Measurements from ENCODE around the gene TAC4. TPM values are rescaled to one million over a fixed set of nuclear protein-coding genes. Genes with fewer than 3 reads are reported as not detected.

TAC4 gene
- total and polyA plus RNA-seq, 9 donors, result 0.75 to 1.8 (median 1.1) TPM

- H3K27ac ChIP-seq (ENCODE audit: low read length), result no peak overlapping the region
- H3K9me3 ChIP-seq (replicated peaks; ENCODE audit: control insufficient read depth, low read depth, low read length), result no peaks in the 10 kb centered on the region
- no peak for DNase-seq
- peaks cover 15% of the 10 kb centered on the region for H3K4me1 ChIP-seq (ENCODE audit: control insufficient read depth, insufficient read depth, low read length)
- no peaks in the 10 kb centered on the region for H3K36me3 ChIP-seq (ENCODE audit: control insufficient read depth, insufficient read depth, low read length)
- WGBS (ENCODE audit: insufficient coverage), result 60% methylated on average over 16 of the region's 20 CpGs
- peaks cover 20% of the 10 kb centered on the region for H3K27me3 ChIP-seq (ENCODE audit: control insufficient read depth, insufficient read depth, low read length)
- no peak overlapping the region for H3K4me3 ChIP-seq (ENCODE audit: low read length)
These were observed 12.4 kb upstream of the TAC4 start for GRCh38 chr17:49859991-49860953.

- H3K4me3 ChIP-seq (ENCODE audit: low read length), result no peak overlapping the region
- no peaks in the 10 kb centered on the region for H3K9me3 ChIP-seq (replicated peaks; ENCODE audit: control insufficient read depth, low read depth, low read length)
- 57% methylated on average over 4 of the region's 6 CpGs for WGBS (ENCODE audit: insufficient coverage)
- DNase-seq, result no peak
- peaks cover 25% of the 10 kb centered on the region for H3K27me3 ChIP-seq (ENCODE audit: control insufficient read depth, insufficient read depth, low read length)
- H3K36me3 ChIP-seq (ENCODE audit: control insufficient read depth, insufficient read depth, low read length), result no peaks in the 10 kb centered on the region
- no peak overlapping the region for H3K27ac ChIP-seq (ENCODE audit: low read length)
- peaks cover 15% of the 10 kb centered on the region for H3K4me1 ChIP-seq (ENCODE audit: control insufficient read depth, insufficient read depth, low read length)
These were observed 10.9 kb upstream of the TAC4 start for GRCh38 chr17:49858796-49859195.

DNA sequence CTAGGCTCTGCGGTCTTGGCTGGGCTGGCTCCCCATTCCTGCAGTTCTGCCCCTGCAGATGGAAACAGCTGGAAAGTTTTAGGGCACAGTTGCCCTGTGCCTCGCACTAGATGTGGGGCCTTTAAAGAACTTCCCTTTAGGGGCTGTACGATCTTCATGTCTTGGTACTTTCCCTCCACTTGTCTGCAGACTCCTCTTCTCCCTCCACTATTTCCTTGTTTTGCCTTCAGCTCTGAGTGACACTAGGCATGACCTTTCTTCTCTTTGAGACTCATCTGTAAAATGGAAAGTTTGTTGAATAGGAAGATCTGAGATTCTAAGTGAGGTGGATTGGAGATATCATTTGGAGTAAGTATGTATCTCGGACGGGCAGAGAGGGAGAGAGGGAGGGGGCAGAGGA lies 6.3 kb upstream of the TAC4 start:
- H3K9me3 ChIP-seq (replicated peaks; ENCODE audit: control insufficient read depth, low read depth, low read length), result no peaks in the 10 kb centered on the region
- peaks cover 50% of the 10 kb centered on the region for H3K27me3 ChIP-seq (ENCODE audit: control insufficient read depth, insufficient read depth, low read length)
- no peaks in the 10 kb centered on the region for H3K36me3 ChIP-seq (ENCODE audit: control insufficient read depth, insufficient read depth, low read length)
- H3K27ac ChIP-seq (ENCODE audit: low read length), result no peak overlapping the region
- no peak for DNase-seq
- 71% methylated on average over 5 of the region's 5 CpGs for WGBS (ENCODE audit: insufficient coverage)
- H3K4me1 ChIP-seq (ENCODE audit: control insufficient read depth, insufficient read depth, low read length), result peaks cover 18% of the 10 kb centered on the region
- H3K4me3 ChIP-seq (ENCODE audit: low read length), result no peak overlapping the region

DNA sequence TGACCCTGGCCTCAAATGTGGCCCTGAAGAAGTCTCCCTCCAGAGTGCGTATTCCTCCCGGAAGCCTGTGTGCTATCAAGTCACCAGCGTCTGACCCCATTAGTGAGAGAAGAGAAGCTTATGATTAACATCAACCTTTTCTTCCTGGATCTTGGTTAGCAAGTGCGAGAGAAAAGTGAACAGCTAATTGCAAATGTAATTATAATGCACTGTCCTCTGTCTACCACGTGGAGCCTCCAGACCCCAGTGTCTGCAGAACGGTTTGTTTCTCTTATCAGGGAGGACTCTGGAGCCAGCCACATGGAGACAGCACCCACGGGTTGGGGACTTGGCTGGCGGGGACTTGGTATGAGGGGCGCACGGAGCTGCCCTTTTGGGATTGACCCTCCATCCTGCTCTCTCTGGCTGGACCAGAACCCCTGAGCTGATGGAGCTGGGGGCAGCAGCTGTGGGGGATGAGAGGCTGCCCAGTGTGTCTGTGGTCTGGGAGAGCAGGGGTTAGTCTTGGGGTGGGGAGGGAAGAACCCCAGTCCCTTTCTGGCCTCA lies 5.7 kb upstream of the TAC4 start:
- H3K4me3 ChIP-seq (ENCODE audit: low read length), result no peak overlapping the region
- H3K4me1 ChIP-seq (ENCODE audit: control insufficient read depth, insufficient read depth, low read length), result peaks cover 18% of the 10 kb centered on the region
- WGBS (ENCODE audit: insufficient coverage), result 50% methylated on average over 5 of the region's 10 CpGs
- no peaks in the 10 kb centered on the region for H3K9me3 ChIP-seq (replicated peaks; ENCODE audit: control insufficient read depth, low read depth, low read length)
- H3K36me3 ChIP-seq (ENCODE audit: control insufficient read depth, insufficient read depth, low read length), result no peaks in the 10 kb centered on the region
- DNase-seq, result no peak
- H3K27ac ChIP-seq (ENCODE audit: low read length), result no peak overlapping the region
- peaks cover 45% of the 10 kb centered on the region for H3K27me3 ChIP-seq (ENCODE audit: control insufficient read depth, insufficient read depth, low read length)

DNA sequence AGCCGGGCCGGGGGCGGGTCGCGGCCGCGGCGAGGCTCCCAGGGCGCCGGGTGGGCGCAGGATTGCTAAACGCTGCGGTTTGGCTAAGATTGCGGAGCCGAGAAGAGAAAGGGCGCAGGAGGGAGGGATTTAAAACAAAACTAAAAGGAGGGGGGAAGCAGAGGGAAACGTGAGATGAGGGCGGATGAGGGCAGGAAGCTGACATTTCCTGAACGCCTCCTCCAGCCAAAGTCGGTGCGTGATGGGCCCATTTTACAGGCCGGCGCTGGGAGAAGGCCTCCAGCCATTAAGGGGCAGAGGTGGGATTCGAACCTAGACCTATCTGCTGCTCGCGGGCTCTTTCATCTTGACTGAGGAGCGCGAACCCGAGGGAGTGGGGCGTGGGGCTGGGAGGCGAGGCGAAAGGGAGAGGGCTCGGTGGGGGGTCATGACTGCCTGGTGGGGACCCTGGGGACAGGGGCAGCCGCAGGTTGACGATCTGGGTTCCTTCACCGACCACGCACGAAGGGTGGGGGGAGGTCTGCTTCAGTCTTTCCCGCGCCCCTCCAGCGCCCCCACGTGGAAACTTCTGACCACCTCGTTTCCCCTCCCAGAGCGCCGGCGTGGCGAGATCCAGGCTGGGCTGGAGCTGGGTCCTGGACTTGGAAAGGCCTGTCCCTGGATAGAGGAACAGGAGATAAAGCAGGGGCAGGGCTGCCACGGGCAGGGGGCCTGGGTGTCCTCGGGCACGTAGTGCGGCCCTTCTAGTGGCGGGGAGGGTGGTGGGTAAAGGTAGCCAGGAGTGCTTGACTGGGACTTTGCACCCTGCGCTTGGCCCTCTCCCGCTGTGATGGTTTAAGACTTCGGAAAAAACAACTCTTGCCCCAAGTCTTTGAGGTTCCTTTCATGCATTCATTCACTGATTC lies 3.8 kb upstream of the TAC4 start:
- no peaks in the 10 kb centered on the region for H3K36me3 ChIP-seq (ENCODE audit: control insufficient read depth, insufficient read depth, low read length)
- H3K9me3 ChIP-seq (replicated peaks; ENCODE audit: control insufficient read depth, low read depth, low read length), result no peaks in the 10 kb centered on the region
- H3K27ac ChIP-seq (ENCODE audit: low read length), result no peak overlapping the region
- peak; percentile 81 for DNase-seq
- H3K4me3 ChIP-seq (ENCODE audit: low read length), result peak overlapping the region; percentile 57
- peaks cover 45% of the 10 kb centered on the region for H3K27me3 ChIP-seq (ENCODE audit: control insufficient read depth, insufficient read depth, low read length)
- peaks cover 35% of the 10 kb centered on the region for H3K4me1 ChIP-seq (ENCODE audit: control insufficient read depth, insufficient read depth, low read length)
- WGBS (ENCODE audit: insufficient coverage), result under 1% methylated on average over 36 of the region's 55 CpGs

DNA sequence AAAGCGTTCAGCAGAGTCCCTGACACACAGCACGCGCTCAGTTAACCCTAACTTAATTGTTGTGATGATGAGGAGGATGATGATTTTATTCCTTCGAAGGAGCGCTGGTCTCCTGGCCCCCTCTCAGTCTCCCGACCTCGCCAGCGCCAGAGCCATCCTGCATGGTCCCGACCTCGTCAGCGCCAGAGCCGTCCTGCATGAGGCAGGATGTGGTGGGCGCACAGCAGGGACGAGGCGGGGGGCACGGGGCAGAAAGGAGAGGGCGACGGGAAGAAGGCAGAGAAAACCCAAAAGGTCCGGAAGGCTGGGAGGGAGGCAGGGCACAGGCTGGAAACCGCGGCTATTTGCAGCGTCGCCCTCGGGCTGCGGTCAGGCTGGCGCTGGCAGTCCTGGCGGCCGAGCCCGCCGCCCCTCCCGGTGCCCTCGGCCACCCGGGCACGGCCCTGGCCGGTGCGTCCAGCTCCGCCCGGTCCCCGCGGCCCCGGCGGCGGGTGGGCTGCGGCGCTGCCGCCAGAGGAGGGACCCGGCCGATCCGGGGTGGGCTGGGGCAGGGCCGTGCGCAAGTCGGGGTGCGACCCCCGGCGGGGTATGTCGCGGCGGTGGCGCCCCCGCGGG lies 3.0 kb upstream of the TAC4 start:
- peaks cover 42% of the 10 kb centered on the region for H3K4me1 ChIP-seq (ENCODE audit: control insufficient read depth, insufficient read depth, low read length)
- H3K36me3 ChIP-seq (ENCODE audit: control insufficient read depth, insufficient read depth, low read length), result no peaks in the 10 kb centered on the region
- peak overlapping the region; percentile 57 for H3K4me3 ChIP-seq (ENCODE audit: low read length)
- H3K9me3 ChIP-seq (replicated peaks; ENCODE audit: control insufficient read depth, low read depth, low read length), result no peaks in the 10 kb centered on the region
- H3K27ac ChIP-seq (ENCODE audit: low read length), result no peak overlapping the region
- peaks cover 43% of the 10 kb centered on the region for H3K27me3 ChIP-seq (ENCODE audit: control insufficient read depth, insufficient read depth, low read length)
- no peak for DNase-seq
- under 1% methylated on average over 57 of the region's 61 CpGs for WGBS (ENCODE audit: insufficient coverage)

- 75% methylated on average over 2 of the region's 5 CpGs for WGBS (ENCODE audit: insufficient coverage)
These were observed 2.3 kb upstream of the TAC4 start for GRCh38 chr17:49850218-49850610.

DNA sequence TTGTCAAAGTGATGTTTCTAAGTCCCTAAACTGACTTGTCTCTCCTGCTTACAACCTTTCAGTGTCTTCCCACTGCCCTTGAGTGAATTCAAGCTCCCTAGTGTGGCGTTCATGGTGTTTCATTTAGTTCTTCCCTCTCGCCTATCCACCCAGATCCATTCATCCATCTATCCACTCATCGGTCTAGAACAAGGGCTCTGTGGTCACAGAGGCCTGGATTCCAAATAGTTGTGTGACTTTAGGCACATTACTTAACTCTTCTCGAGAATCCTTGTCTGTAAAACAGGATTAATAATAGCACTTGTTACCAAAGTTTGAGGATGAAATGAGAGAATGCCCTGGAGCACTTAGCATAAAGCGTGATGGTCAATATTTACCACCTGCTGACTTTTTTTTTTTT lies 870 bp upstream of the TAC4 start:
- H3K4me1 ChIP-seq (ENCODE audit: control insufficient read depth, insufficient read depth, low read length), result peaks cover 57% of the 10 kb centered on the region
- no peaks in the 10 kb centered on the region for H3K9me3 ChIP-seq (replicated peaks; ENCODE audit: control insufficient read depth, low read depth, low read length)
- no peak overlapping the region for H3K27ac ChIP-seq (ENCODE audit: low read length)
- WGBS (ENCODE audit: insufficient coverage), result 93% methylated on average over 2 of the region's 5 CpGs
- H3K36me3 ChIP-seq (ENCODE audit: control insufficient read depth, insufficient read depth, low read length), result no peaks in the 10 kb centered on the region
- H3K27me3 ChIP-seq (ENCODE audit: control insufficient read depth, insufficient read depth, low read length), result peaks cover 36% of the 10 kb centered on the region
- DNase-seq, result no peak
- no peak overlapping the region for H3K4me3 ChIP-seq (ENCODE audit: low read length)

More at GRCh38 chr17:49850218-49850610, 2.3 kb upstream of the TAC4 start:
- Histone ChIP-seq H3K27ac (ENCODE audit: low read length) (no peak overlapping the region), H3K27me3 (ENCODE audit: control insufficient read depth, insufficient read depth, low read length) (peaks cover 41% of the 10 kb centered on the region), H3K4me3 (ENCODE audit: low read length) (no peak overlapping the region), H3K36me3 (ENCODE audit: control insufficient read depth, insufficient read depth, low read length) (no peaks in the 10 kb centered on the region), H3K4me1 (ENCODE audit: control insufficient read depth, insufficient read depth, low read length) (peaks cover 48% of the 10 kb centered on the region), H3K9me3 (replicated peaks; ENCODE audit: control insufficient read depth, low read depth, low read length) (no peaks in the 10 kb centered on the region)
- DNase-seq, result no peak

DNA sequence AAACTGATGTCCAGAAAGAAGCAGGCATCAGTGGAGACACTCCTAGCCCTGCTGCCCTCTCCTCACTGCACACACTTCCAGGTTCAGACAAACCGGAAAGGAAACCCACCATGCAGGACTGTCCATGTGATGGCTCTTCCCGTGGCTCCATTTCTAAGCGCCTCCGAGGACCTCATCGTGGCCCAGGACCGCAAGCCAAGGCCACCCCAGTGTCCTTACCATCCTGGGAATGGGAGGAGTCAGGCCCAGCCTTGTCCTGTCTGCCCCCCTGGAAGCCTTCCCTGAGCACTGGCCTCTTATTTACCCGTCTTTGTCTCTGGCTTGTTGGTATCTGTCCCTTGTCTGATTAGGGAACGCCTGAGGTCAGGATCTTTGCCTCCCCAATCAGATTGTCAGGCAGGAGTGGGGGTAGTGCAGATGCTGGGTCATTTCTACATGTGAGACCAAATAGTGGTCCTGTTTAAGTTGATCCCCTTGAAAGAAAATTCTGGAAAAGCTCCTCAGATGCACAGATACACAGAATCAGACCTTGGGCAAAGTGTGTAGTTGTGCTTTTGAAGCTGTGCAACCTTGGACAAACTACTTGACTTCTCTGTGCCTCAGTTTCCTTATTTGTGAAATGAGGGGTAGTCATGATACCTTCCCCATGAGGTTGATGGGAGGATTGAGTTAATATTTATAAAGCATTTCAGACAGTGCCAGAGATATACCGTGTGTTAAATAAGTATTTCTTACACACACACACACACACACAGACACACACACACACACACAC lies 744 bp downstream of the TAC4 start:
- H3K27me3 ChIP-seq (ENCODE audit: control insufficient read depth, insufficient read depth, low read length), result peaks cover 22% of the 10 kb centered on the region
- H3K27ac ChIP-seq (ENCODE audit: low read length), result no peak overlapping the region
- no peak for DNase-seq
- peaks cover 59% of the 10 kb centered on the region for H3K4me1 ChIP-seq (ENCODE audit: control insufficient read depth, insufficient read depth, low read length)
- H3K36me3 ChIP-seq (ENCODE audit: control insufficient read depth, insufficient read depth, low read length), result no peaks in the 10 kb centered on the region
- no peak overlapping the region for H3K4me3 ChIP-seq (ENCODE audit: low read length)
- no peaks in the 10 kb centered on the region for H3K9me3 ChIP-seq (replicated peaks; ENCODE audit: control insufficient read depth, low read depth, low read length)
- 60% methylated on average over 6 of the region's 9 CpGs for WGBS (ENCODE audit: insufficient coverage)

All from muscle of leg (tissue), 11 donors.